GM12864 (cell line): Measurements from ENCODE around the gene HNRNPAB.

Source experiments
- DNase-seq: peaks from one replicate; pipeline ENCODE4 v3.0.0-alpha.2; 2011; ENCODE audit warnings: low read depth
- H3K4me3 ChIP-seq: 2 replicates; pipeline ENCODE4 v1.5.1; 2011; ENCODE audit warnings: mild to moderate bottlenecking, low read depth, low read length, control low read depth
- CTCF ChIP-seq: IDR thresholded peaks from 2 replicates; pipeline ENCODE4 v1.5.1; 2011; ENCODE audit warnings: low read depth, mild to moderate bottlenecking, moderate library complexity, low read length, control low read depth, inconsistent platforms; ENCODE audit errors: missing control alignments

The HNRNPAB gene

GRCh38 chr5:178210686-178211085, 6.4 kb downstream of the HNRNPAB start:
- no peak for DNase-seq
- no peak for TF ChIP-seq CTCF
- H3K4me3 ChIP-seq = no peak overlapping the region

GRCh38 chr5:178211095-178212048, 7.0 kb downstream of the HNRNPAB start:
- no peak for DNase-seq
- no peak for TF ChIP-seq CTCF
- no peak overlapping the region for H3K4me3 ChIP-seq

DNA sequence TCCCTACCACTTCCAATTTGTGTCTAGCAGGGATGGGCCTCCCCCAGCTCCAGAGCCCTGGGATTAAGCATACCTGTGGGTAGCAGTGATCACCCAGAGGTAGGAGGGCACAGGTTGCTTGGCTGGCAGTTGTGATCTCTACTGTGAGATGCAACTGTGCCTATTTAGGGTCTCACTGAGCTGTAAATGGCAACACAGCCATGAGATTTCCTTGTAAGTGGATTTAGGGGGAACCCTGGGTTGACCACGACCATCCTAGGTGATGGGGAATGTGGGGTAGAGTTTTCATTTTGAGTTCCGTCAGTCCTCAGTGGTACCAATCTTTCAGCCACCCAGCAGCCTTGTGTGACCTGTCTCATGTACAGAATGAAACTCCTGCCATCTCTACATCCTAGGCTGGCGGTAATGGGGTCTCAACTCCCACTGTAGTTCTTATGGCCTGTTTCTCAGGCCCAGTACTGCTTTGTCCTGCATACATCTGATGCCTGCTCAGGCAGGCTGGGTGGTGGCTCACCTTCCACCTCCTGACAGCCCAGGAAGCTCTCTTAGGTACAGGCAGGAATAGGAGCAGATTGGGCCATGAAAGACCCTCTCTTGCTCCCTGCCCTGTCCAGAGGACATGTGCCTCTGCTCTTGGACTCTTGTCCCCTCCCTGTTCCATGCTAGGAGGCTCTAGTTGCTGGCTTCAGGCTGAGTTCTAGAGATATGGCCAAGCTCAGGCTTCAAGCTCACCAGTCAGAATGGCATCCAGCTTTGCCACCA, 8.1 kb downstream of the HNRNPAB start:
- TF ChIP-seq CTCF = no peak
- H3K4me3 ChIP-seq = no peak overlapping the region
- no peak for DNase-seq

- no peak for DNase-seq
- TF ChIP-seq CTCF = no peak
These were observed 8.7 kb downstream of the HNRNPAB start for GRCh38 chr5:178213003-178213461.

DNA sequence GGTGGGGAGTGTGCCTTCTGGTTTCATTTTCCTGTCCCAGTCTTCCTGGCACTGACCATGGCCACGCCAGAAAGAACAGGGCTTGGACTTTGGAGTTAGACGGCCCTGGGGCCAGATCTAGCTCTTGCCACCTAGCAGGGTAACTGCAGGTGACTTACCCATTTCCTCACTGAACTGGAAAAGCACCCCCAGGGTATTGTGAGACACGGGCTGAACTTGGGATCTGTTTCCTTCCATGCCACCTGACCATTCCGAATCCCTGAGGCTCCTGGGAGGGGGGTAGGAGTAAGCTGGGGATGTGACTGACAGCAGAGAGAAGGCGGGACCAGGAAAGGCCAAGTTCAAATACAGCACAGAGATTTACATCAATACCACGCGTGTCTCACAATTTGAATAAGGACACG, 9.4 kb downstream of the HNRNPAB start:
- DNase-seq = no peak
- H3K4me3 ChIP-seq = no peak overlapping the region
- no peak for TF ChIP-seq CTCF

More at GRCh38 chr5:178213003-178213461, 8.7 kb downstream of the HNRNPAB start:
- H3K4me3 ChIP-seq = no peak overlapping the region

DNA sequence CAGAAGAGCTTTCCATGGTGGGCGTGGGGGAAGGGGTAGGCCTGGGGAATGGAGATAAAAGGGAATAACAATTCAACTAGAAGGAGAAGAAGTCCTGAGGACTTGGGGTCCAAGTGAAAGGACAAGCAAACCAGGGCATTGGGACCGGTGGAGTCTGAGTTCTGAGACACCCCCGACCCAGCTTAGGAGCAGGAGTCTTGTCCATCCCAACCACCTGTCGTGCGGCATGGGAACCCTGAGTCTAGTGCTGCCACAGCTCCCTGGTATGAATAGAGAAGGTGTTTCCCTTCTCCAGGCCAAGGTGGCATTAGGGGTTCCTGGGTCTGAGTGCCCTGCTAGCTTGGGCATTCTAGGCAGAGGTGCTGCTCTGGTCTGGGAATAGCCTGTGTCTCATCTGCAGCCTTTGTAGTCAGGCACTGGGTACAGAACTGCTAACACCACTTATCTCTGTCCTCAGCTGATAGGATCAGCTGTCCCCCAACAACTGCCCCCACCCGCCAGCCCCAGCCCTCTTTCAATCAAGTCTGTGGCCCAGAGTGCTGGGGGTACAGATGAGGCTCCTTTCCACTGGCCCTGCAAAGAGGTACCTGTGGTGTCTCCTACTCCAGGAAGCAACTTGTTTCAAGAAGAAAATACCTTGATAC, 9.9 kb downstream of the HNRNPAB start:
- no peak for DNase-seq
- TF ChIP-seq CTCF = no peak

More for the DNA sequence above, 9.9 kb downstream of the HNRNPAB start:
- H3K4me3 ChIP-seq = no peak overlapping the region
